K562 (cell line): ENCODE measurements around the gene BRSK1. TPM values are rescaled to one million over a fixed set of nuclear protein-coding genes. Genes with fewer than 3 reads are reported as not detected.
A peak's percentile ranks its signal among the peaks of the same experiment; 100 is the strongest.

ENCODE experiments used
- ATAC-seq: fragments of 200-7000 bp; cut with Tn5 transposase; 3 replicates; pipeline ENCODE4 v1.9.1; 2020; ENCODE audit warnings: moderate library complexity
- BruUV-seq: library from RNA; stranded (reverse); fragments of 400-500 nt; replicated peaks from 2 replicates; lab custom pipeline; 2021; lab: Mats Ljungman, UMichigan
- CTCF ChIA-PET: fragments of 300-600 bp; formaldehyde crosslinking; extraction: SDS; loops from one replicate; lab custom pipeline; 2021; ENCODE audit warnings: low intra/inter-chr PET ratio; lab: Yijun Ruan, JAX
- POLR2A ChIA-PET: fragments of 300-600, 350-650 bp; sonication (Branson Sonifier 250); formaldehyde crosslinking; extraction: SDS; loops from one replicate; lab custom pipeline; 2021; ENCODE audit warnings: antibody characterized with exemption, inconsistent platforms; lab: Yijun Ruan, JAX
- DNase-seq, 4 experiments: peaks; one replicate each; pipeline versions ENCODE4 v3.0.0 to v3.0.0-alpha.2; 2011 to 2018; ENCODE audit warnings: low spot score in 3 of 4, mixed read lengths in 3 of 4; ENCODE audit errors: extremely low read depth in 1 of 4
- FAIRE-seq: peaks from 2 replicates; lab custom pipeline; 2011; peaks lifted over from hg19 to GRCh38; lab: Jason Lieb, UNC
- H2AFZ ChIP-seq: 2 replicates; pipeline ENCODE4 v1.6.0; 2011; ENCODE audit warnings: low read depth, low read length, control low read depth, inconsistent platforms
- H3K27ac ChIP-seq: fragments of 200-600 bp; 3 replicates; pipeline ENCODE4 v1.8.0; 2011; ENCODE audit warnings: low read depth, mild to moderate bottlenecking, control low read depth, inconsistent platforms, low read length, moderate library complexity, mixed read lengths; ENCODE audit errors: extremely low read depth
- H3K27me3 ChIP-seq, 2 experiments: fragments of 300-600 bp in 1 of 2; 2 replicates in 1 of 2; 3 replicates in 1 of 2; pipeline versions ENCODE4 v1.6.0 to v1.8.0; 2011; ENCODE audit warnings: inconsistent platforms in 2 of 2, low read length in 2 of 2, mild to moderate bottlenecking in 1 of 2, mixed read lengths in 1 of 2, moderate library complexity in 1 of 2; ENCODE audit not compliant: control insufficient read depth in 2 of 2, insufficient read depth in 2 of 2
- H3K36me3 ChIP-seq: fragments of 300-600 bp; 3 replicates; pipeline ENCODE4 v1.8.0; 2011; ENCODE audit warnings: mild to moderate bottlenecking, low read length, inconsistent platforms; ENCODE audit not compliant: control insufficient read depth, insufficient read depth
- H3K4me1 ChIP-seq, 2 experiments: fragments of 200-600 bp in 1 of 2; replicated peaks in 1 of 2; 2 replicates in 1 of 2; 3 replicates in 1 of 2; pipeline versions ENCODE4 v1.5.1 to v1.8.0; 2011; ENCODE audit warnings: inconsistent platforms in 2 of 2, low read length in 2 of 2, mild to moderate bottlenecking in 1 of 2, mixed read lengths in 1 of 2, moderate library complexity in 1 of 2; ENCODE audit not compliant: control insufficient read depth in 2 of 2, insufficient read depth in 2 of 2
- H3K4me2 ChIP-seq: 2 replicates; pipeline ENCODE4 v1.6.1; 2011; ENCODE audit warnings: low read length, control low read depth, inconsistent platforms, mixed read lengths; ENCODE audit not compliant: insufficient read depth
- H3K4me3 ChIP-seq: fragments of 200-600 bp; sonication (generic), shearing (Covaris generic); 2 replicates; pipeline ENCODE4 v1.5.1; 2016; ENCODE audit warnings: control low read depth, inconsistent platforms
- H3K79me2 ChIP-seq: fragments of 200-600 bp; 3 replicates; pipeline ENCODE4 v1.8.0; 2011; ENCODE audit warnings: low read length, inconsistent platforms; ENCODE audit not compliant: control insufficient read depth, insufficient read depth
- H3K9ac ChIP-seq, 2 experiments: 2 replicates each; pipeline versions ENCODE4 v1.6.0 to v1.6.1; 2011; ENCODE audit warnings: low read depth in 2 of 2, low read length in 2 of 2, control low read depth in 1 of 2, inconsistent platforms in 1 of 2, mild to moderate bottlenecking in 1 of 2, mixed read lengths in 1 of 2; ENCODE audit not compliant: insufficient read depth in 1 of 2
- H3K9me1 ChIP-seq: one replicate; pipeline ENCODE4 v1.6.0; 2011; ENCODE audit warnings: inconsistent platforms, mild to moderate bottlenecking, low read length, moderate library complexity; ENCODE audit not compliant: control insufficient read depth, insufficient read depth
- H3K9me3 ChIP-seq: replicated peaks from 2 replicates; pipeline ENCODE4 v1.5.1; 2011; ENCODE audit warnings: low read depth, low read length, inconsistent platforms; ENCODE audit not compliant: control insufficient read depth, insufficient read depth
- H4K20me1 ChIP-seq: replicated peaks from 2 replicates; pipeline ENCODE4 v1.6.1; 2011; ENCODE audit warnings: low read length, inconsistent platforms, mixed read lengths; ENCODE audit not compliant: control insufficient read depth, insufficient read depth
- E2F8 ChIP-seq: fragments of 450-650 bp; IDR thresholded peaks from 2 replicates; pipeline ENCODE4 v1.7.1; 2018; ENCODE audit warnings: mild to moderate bottlenecking, low read depth; ENCODE audit not compliant: partially characterized antibody
- POLR2G ChIP-seq: fragments of 200-400 bp; formaldehyde crosslinking; IDR thresholded peaks from 2 replicates; pipeline ENCODE4 v1.6.1; 2017; ENCODE audit warnings: low read depth, mild to moderate bottlenecking, antibody characterized with exemption, low read length, moderate library complexity
- WGBS: fragments of 100-300 bp; shearing (Covaris generic); methylation state at CpG from one replicate; pipeline ENCODE4 v1.1.6; 2016; ENCODE audit warnings: low coverage, mixed read lengths; ENCODE audit not compliant: insufficient coverage; ENCODE audit errors: missing lambda C conversion rate; 5-methylcytosine and 5-hydroxymethylcytosine counted together
- in situ Hi-C: fragments of 300-500 bp; cut with MboI; formaldehyde crosslinking; loops from 4 replicates; pipeline ENCODE4 v1.15.0; 2018; ENCODE audit warnings: inconsistent platforms, mixed read lengths
- intact Hi-C: fragments of 100-400 bp; cut with micrococcal nuclease; formaldehyde crosslinking; loops from 2 replicates; pipeline ENCODE4 v1.14.2; 2022
- polyA plus RNA-seq, 8 experiments: library from polyadenylated mRNA; depleted of rRNA in 4 of 8; stranded (reverse) in 5 of 8; unstranded in 3 of 8; fragments of >200 nt; fragmentation: Nextera tagmentation in 2 of 8; fragmentation: Illumina TruSeq in 1 of 8; extraction: Ambion mirVana in 2 of 8; extraction: Trizol in 1 of 8; gene quantifications; 2 replicates each; pipeline versions ENCODE4 v1.2.1 to v1.2.3, GENCODE V29; 2011 to 2014; ENCODE audit warnings: inconsistent platforms in 1 of 8, missing spikeins in 1 of 8
- total RNA-seq, 7 experiments: library from RNA; depleted of rRNA in 6 of 7; stranded (reverse); fragments of >200 nt in 6 of 7; fragmentation: Illumina TruSeq in 2 of 7; extraction: Trizol in 2 of 7; gene quantifications; 2 replicates each; pipeline versions ENCODE4 v1.2.1 to v1.2.3, GENCODE V29; 2011 to 2021; ENCODE audit warnings: low replicate concordance in 1 of 7

The BRSK1 gene
- total and polyA plus RNA-seq, 9 of the 15 experiments (the other 6 are each of a cell fraction or from before 2014, with no cell fraction given) = 1.7 to 9.3 (median 3.8) TPM; not detected in 2

GRCh38 chr19:55254625-55254977, 29.2 kb upstream of the BRSK1 start:
- no peak overlapping the region for H3K4me3 ChIP-seq
- H3K27me3 ChIP-seq = no peaks in the 10 kb centered on the region
- H3K9ac ChIP-seq = peak overlapping the region in 1 of 2 experiments; percentile 80; a peak in 2 of 4 replicates
- intact Hi-C loops (no loop called here), in situ Hi-C loops (no loop called here)
- peaks cover 9% of the 10 kb centered on the region for H3K9me1 ChIP-seq
- no peak overlapping the region for H2AFZ ChIP-seq
- no peak overlapping the region for H3K4me2 ChIP-seq
- peaks cover 93% of the 10 kb centered on the region for H3K79me2 ChIP-seq
- H3K9me3 ChIP-seq = no peaks in the 10 kb centered on the region
- peaks cover 27 to 54% of the 10 kb centered on the region in 2 experiments; a peak in 4 of 5 replicates for H3K4me1 ChIP-seq
- TF ChIP-seq E2F8 (no peak), POLR2G (peak; percentile 12; the same call in 1 of the 2 replicates)
- TF ChIP-seq, all 486 proteins: peak for 1
- no TSS peak for BruUV-seq
- ATAC-seq (no peak), DNase-seq (no peak), FAIRE-seq (no peak)
- Histone ChIP-seq H4K20me1 (peaks cover 66% of the 10 kb centered on the region), H3K27ac (peak overlapping the region; percentile 20; the same call in 1 of the 3 replicates), H3K36me3 (peaks cover 70% of the 10 kb centered on the region)
- CTCF ChIA-PET = no interaction called here
- 87% methylated on average over 6 of the region's 6 CpGs for WGBS
- POLR2A ChIA-PET = interaction anchor here (0.6 to 2.1 kb wide), 7 partner anchors 9 to 199 kb away, joined by 3 to 7 read pairs (median 5); partner anchors contain the start of gene HSPBP1
